ENCODE measurements around the gene VPS51.

- TF ChIP-seq CTCF (IDR thresholded peaks at IDR 0.05) (no peak), POLR2A (IDR thresholded peaks at IDR 0.05) (no peak)
Measured at GRCh38 chr11:65126624-65127274, 30.7 kb downstream of the VPS51 start.

Measured in suprapubic skin (tissue), 3 donors.